Measurements from ENCODE around the gene CDH22. TPM values are rescaled to one million over a fixed set of nuclear protein-coding genes. Genes with fewer than 3 reads are reported as not detected.

Gene CDH22
- total and polyA plus RNA-seq, 9 of the 15 experiments (the other 6 are each of a cell fraction or from before 2014, with no cell fraction given), result 0.07 to 0.08 TPM; not detected in 7

DNA sequence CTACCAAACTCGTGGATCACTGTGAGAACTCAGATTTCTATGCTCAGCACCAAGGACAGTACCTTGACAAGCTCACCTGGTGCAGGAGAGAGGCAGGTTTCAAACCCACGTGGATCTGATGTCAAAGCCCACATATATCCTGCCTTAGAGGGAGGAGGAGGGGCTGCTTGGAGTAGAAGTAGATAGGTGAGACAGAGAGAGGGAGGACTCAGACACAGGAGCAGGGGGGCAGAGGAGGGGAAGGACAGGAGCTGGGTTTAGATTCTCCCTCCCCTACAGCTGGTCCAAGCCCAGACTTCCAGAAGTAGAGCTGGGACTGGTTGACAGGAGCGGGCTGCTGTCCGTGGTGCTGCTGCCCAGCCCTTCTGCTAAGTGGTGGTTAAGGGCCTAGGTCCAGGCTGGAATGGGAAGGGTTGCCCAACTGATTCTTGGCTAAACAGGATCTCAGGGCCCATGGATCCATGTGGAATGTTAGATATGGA lies 77.5 kb downstream of the CDH22 start:
- no peak overlapping the region for H3K4me2 ChIP-seq (ENCODE audit: insufficient read depth, low read length)
- peak; percentile 52 for FAIRE-seq
- peak; percentile 39 to 50 (median 42) for DNase-seq (ENCODE audit: extremely low read depth in 1 of 4, low spot score in 3 of 4)
- intact Hi-C loops (cut with micrococcal nuclease) (no loop called here), in situ Hi-C loops (cut with MboI) (no loop called here)
- H3K4me1 ChIP-seq (replicated peaks in 1 of 2; ENCODE audit: control insufficient read depth in 2 of 2, insufficient read depth in 2 of 2, low read length in 2 of 2), result peaks cover 0 to 10% of the 10 kb centered on the region in 2 experiments; a peak in 2 of 5 replicates
- no TSS peak for BruUV-seq (replicated peaks)
- H3K9ac ChIP-seq (ENCODE audit: insufficient read depth in 1 of 2, low read depth in 2 of 2, low read length in 2 of 2), result no peak overlapping the region
- H3K9me3 ChIP-seq (replicated peaks; ENCODE audit: control insufficient read depth, insufficient read depth, low read depth, low read length), result no peaks in the 10 kb centered on the region
- H3K9me1 ChIP-seq (ENCODE audit: control insufficient read depth, insufficient read depth, low read length), result no peaks in the 10 kb centered on the region
- H3K4me3 ChIP-seq, result no peak overlapping the region
- H2AFZ ChIP-seq (ENCODE audit: low read depth, low read length), result no peak overlapping the region
- H3K27ac ChIP-seq (ENCODE audit: extremely low read depth, low read depth, low read length), result no peak overlapping the region
- ATAC-seq, result peak; percentile 77
- ChIA-PET POLR2A (interaction anchor here (0.6 to 1.0 kb wide), 2 partner anchors 10 to 20 kb away, joined by 3 to 4 read pairs; no protein-coding TSS in a partner anchor), CTCF (ENCODE audit: low intra/inter-chr PET ratio) (no interaction called here)
- H4K20me1 ChIP-seq (replicated peaks; ENCODE audit: control insufficient read depth, insufficient read depth, low read length), result peaks cover 7% of the 10 kb centered on the region; the same call in 1 of the 2 replicates
- no peaks in the 10 kb centered on the region for H3K36me3 ChIP-seq (ENCODE audit: control insufficient read depth, insufficient read depth, low read length)
- peaks cover 0 to 12% of the 10 kb centered on the region in 2 experiments; a peak in 2 of 5 replicates for H3K27me3 ChIP-seq (ENCODE audit: control insufficient read depth in 2 of 2, insufficient read depth in 2 of 2, low read length in 2 of 2)
- H3K79me2 ChIP-seq (ENCODE audit: control insufficient read depth, insufficient read depth, low read length), result no peaks in the 10 kb centered on the region
- WGBS (ENCODE audit: insufficient coverage, low coverage, missing lambda C conversion rate), result 0% methylated on average over 4 of the region's 4 CpGs
- TF ChIP-seq TFAP4 (CRISPR knock-in tag; IDR thresholded peaks at IDR 0.05; ENCODE audit: borderline replicate concordance), result peak; percentile 89
- TF ChIP-seq ZNF232 (CRISPR knock-in tag; IDR thresholded peaks at IDR 0.05), result peak; percentile 78; the same call in 1 of the 2 replicates
- TF ChIP-seq POLR2H (tag; IDR thresholded peaks at IDR 0.05; ENCODE audit: low read depth), result no peak
- no peak for TF ChIP-seq ERF (CRISPR knock-in tag; IDR thresholded peaks at IDR 0.05)
- TF ChIP-seq MNT (conservative IDR thresholded peaks at IDR 0.05), result peak; percentile 87 to 88
- TF ChIP-seq CXXC5 (CRISPR knock-in tag; IDR thresholded peaks at IDR 0.05), result peak; percentile 56; the same call in 1 of the 2 replicates
- peak; percentile 36; the same call in 1 of the 2 replicates for TF ChIP-seq CTBP1 (IDR thresholded peaks at IDR 0.05; ENCODE audit: borderline replicate concordance)
- TF ChIP-seq CBFB (CRISPR knock-in tag; IDR thresholded peaks at IDR 0.05), result no peak
- 0 out of 2 replicates have a peak, but pooled peaks have one; percentile 34 for TF ChIP-seq ZNF584 (CRISPR knock-in tag; IDR thresholded peaks at IDR 0.05; ENCODE audit: low read depth)
- 0 out of 2 replicates have a peak, but pooled peaks have one; percentile 44 for TF ChIP-seq ZNF766 (CRISPR knock-in tag; conservative IDR thresholded peaks at IDR 0.05)
- peak; percentile 94 for TF ChIP-seq NCOA1 (IDR thresholded peaks at IDR 0.05; ENCODE audit: low read depth)
- no peak for TF ChIP-seq ADNP (tag; IDR thresholded peaks at IDR 0.05)
- TF ChIP-seq, protein P1, sequence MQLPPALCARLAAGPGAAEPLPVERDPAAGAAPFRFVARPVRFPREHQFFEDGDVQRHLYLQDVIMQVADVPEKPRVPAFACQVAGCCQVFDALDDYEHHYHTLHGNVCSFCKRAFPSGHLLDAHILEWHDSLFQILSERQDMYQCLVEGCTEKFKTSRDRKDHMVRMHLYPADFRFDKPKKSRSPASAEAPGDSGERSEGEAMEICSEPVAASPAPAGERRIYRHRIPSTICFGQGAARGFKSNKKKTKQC (CRISPR knock-in tag; IDR thresholded peaks at IDR 0.05), result peak; percentile 39; the same call in 1 of the 2 replicates
- TF ChIP-seq HINFP (tag; conservative IDR thresholded peaks at IDR 0.05; ENCODE audit: low read depth), result no peak
- TF ChIP-seq ZNF175 (CRISPR knock-in tag; IDR thresholded peaks at IDR 0.05; ENCODE audit: low read depth), result peak; percentile 39; the same call in 1 of the 2 replicates
